HEK293T (cell line): ENCODE results near the gene PPT2.

Experiments
- CTCF ChIA-PET: fragments of 350-600 bp; formaldehyde crosslinking; extraction: SDS; loops from one replicate; lab custom pipeline; 2021; ENCODE audit warnings: antibody characterized with exemption, inconsistent platforms; lab: Yijun Ruan, JAX
- POLR2A ChIA-PET: fragments of 350-600 bp; formaldehyde crosslinking; extraction: SDS; loops from one replicate; lab custom pipeline; 2020; ENCODE audit warnings: antibody characterized with exemption, inconsistent platforms; lab: Yijun Ruan, JAX
- DNase-seq: peaks from one replicate; pipeline ENCODE4 v3.0.0; 2012; ENCODE audit warnings: mixed read lengths; ENCODE audit errors: extremely low spot score
- ARNT ChIP-seq: fragments of 450-650 bp; IDR thresholded peaks from 2 replicates; pipeline ENCODE4 v1.6.1; 2017; ENCODE audit warnings: mild to moderate bottlenecking
- BHLHE40 ChIP-seq: fragments of 450-650 bp; IDR thresholded peaks from 2 replicates; pipeline ENCODE4 v1.6.1; 2016; ENCODE audit warnings: mild to moderate bottlenecking, moderate library complexity, borderline replicate concordance
- CTBP1 ChIP-seq: fragments of 450-650 bp; IDR thresholded peaks from 2 replicates; pipeline ENCODE4 v1.6.1; 2016; ENCODE audit warnings: borderline replicate concordance
- ELF4 ChIP-seq: fragments of 450-650 bp; IDR thresholded peaks from 2 replicates; pipeline ENCODE4 v1.6.1; 2017; ENCODE audit warnings: antibody characterized with exemption
- FOXA1 ChIP-seq: fragments of 450-650 bp; IDR thresholded peaks from 2 replicates; pipeline ENCODE4 v1.6.1; 2016; ENCODE audit warnings: mild to moderate bottlenecking
- FOXK2 ChIP-seq: fragments of 450-650 bp; IDR thresholded peaks from 2 replicates; pipeline ENCODE4 v1.6.1; 2016; ENCODE audit warnings: mild to moderate bottlenecking
- FOXM1 ChIP-seq: fragments of 450-650 bp; IDR thresholded peaks from 2 replicates; pipeline ENCODE4 v1.6.1; 2017; ENCODE audit warnings: mild to moderate bottlenecking, borderline replicate concordance
- HDGF ChIP-seq: fragments of 450-650 bp; IDR thresholded peaks from 2 replicates; pipeline ENCODE4 v1.6.1; 2017; ENCODE audit warnings: antibody characterized with exemption, borderline replicate concordance
- L3MBTL2 ChIP-seq: fragments of 450-650 bp; conservative IDR thresholded peaks from 2 replicates; pipeline ENCODE4 v1.6.1; 2016; ENCODE audit warnings: mild to moderate bottlenecking
- LEF1 ChIP-seq: fragments of 450-650 bp; IDR thresholded peaks from 2 replicates; pipeline ENCODE4 v1.6.1; 2017; ENCODE audit warnings: mild to moderate bottlenecking, borderline replicate concordance
- NFRKB ChIP-seq: fragments of 450-650 bp; IDR thresholded peaks from 2 replicates; pipeline ENCODE4 v1.6.1; 2016; ENCODE audit warnings: mild to moderate bottlenecking, moderate library complexity
- PKNOX1 ChIP-seq: fragments of 450-650 bp; IDR thresholded peaks from 2 replicates; pipeline ENCODE4 v1.6.1; 2016
- SP1 ChIP-seq: fragments of 450-650 bp; IDR thresholded peaks from 2 replicates; pipeline ENCODE4 v1.6.1; 2017
- SUZ12 ChIP-seq: fragments of 450-650 bp; IDR thresholded peaks from 2 replicates; pipeline ENCODE4 v1.6.1; 2016; ENCODE audit warnings: mild to moderate bottlenecking
- TARDBP ChIP-seq: fragments of 450-650 bp; IDR thresholded peaks from 2 replicates; pipeline ENCODE4 v1.6.1; 2016
- ZNF384 ChIP-seq: fragments of 450-650 bp; IDR thresholded peaks from 2 replicates; pipeline ENCODE4 v1.6.1; 2016

Gene PPT2, protein sequence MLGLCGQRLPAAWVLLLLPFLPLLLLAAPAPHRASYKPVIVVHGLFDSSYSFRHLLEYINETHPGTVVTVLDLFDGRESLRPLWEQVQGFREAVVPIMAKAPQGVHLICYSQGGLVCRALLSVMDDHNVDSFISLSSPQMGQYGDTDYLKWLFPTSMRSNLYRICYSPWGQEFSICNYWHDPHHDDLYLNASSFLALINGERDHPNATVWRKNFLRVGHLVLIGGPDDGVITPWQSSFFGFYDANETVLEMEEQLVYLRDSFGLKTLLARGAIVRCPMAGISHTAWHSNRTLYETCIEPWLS

DNA sequence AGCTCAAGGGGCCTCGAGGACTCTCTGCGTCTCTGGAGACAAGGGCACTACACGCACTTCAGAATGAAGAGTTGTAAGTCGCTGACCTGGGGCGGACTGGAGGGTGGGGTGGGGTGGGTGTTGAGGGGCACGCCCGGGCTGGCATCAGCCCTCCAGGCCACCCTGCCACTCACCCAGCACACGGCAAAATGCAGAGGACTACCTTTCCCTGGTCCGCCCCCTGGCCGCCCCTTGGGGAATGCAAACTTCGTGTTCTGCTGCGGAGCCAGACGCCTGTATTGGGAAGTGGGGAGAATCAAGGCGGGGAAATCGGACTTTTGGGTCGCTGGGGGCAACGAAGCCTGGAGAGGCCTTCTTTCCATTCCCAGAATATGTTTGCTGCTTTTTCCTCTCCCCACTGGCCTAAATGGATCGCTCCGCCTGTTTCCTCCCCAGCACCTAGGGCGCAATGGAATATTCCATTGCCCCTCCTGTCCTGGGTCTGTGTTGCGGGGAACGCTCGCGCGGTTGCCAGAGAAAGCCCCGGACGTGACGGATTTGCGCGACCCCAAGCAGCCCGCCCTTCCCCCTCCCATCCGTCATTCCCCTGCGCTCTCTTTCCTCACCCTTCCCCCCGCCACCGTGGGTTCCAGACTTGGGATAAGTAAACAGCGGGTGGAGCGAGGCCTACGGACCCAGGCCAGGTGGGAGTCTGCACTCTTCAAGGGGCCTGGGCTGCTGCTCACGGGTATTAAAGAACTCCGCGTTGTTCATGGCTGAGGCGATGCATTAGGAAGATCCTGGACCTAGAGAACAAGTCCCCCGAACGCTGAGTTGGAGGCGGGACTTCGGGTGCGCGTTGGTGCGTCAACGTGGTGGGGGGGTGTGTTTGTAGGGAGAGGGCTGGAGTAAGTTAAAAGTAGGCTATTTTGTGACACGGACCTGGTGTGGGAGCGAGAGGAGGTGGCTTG lies at the start of gene PPT2:
PPT2 (plus strand) TSS at position 578 of the 950 bp plus-strand sequence. CDS start 454 bp downstream, outside the sequence.
- DNase-seq = peak; percentile 90
- CTCF ChIA-PET = no interaction called here
- POLR2A ChIA-PET = interaction anchor here (0.7 to 2.2 kb wide), 11 partner anchors 18 to 347 kb away, joined by 3 to 57 read pairs (median 4); partner anchors contain the start of genes AGPAT1, ATF6B, FKBPL and LSM2
- TF ChIP-seq TARDBP (no peak), SUZ12 (no peak), FOXM1 (no peak), SP1 (no peak), ARNT (peak; percentile 41; the same call in 1 of the 2 replicates), ELF4 (no peak), FOXK2 (peak; percentile 86), NFRKB (no peak), L3MBTL2 (no peak), FOXA1 (no peak), CTBP1 (no peak), PKNOX1 (peak; percentile 55), BHLHE40 (peak; percentile 59; the same call in 1 of the 2 replicates)

DNA sequence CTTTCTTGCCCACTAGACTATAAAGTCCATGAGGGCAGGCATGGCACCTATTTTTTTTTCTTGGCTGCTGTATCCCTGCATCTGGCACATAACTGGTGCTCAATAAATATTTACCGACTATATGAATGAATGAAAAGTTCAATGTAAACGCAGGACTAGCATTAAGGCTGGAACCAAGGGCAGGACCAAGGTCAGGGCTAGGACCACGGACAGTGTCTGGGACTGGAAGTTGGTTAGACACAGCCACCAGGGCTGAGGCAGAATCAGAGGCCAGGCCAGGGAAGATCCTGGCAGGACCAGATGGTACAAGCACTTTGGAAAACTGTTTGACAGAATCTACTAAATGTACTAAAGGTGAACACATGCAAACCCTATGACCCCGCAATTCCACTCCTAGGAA lies 48.5 kb upstream of the PPT2 start:
- TF ChIP-seq FOXA1 = no peak
- no peak for TF ChIP-seq LEF1
- TF ChIP-seq L3MBTL2 = no peak
- no peak for TF ChIP-seq CTBP1
- TF ChIP-seq FOXM1 = no peak
- TF ChIP-seq TARDBP = no peak
- TF ChIP-seq ELF4 = no peak
- no peak for TF ChIP-seq ARNT
- CTCF ChIA-PET = no interaction called here
- DNase-seq = no peak
- POLR2A ChIA-PET = no interaction called here

DNA sequence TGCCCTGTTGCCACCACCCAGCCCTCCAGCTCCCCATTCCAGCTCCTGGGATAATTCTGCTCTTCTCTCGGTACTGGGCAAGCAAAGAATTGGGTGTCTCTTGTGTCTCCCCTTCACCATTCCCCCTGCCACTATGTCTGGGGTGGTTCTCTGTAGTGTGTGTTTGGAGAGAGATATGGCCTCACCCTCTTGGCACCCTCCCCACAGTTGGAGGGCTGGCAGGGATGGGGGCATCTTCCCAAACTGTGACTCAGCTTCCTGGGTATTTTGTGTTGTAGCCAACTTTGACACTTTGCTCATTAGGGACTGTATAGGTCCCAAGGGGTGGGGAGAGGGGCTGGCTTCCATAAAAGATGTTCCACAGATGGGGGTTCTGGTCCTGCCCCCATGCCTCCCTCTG lies 46.5 kb upstream of the PPT2 start:
- CTCF ChIA-PET = interaction anchor here (0.9 to 1.0 kb wide), 2 partner anchors 10 to 19 kb away, joined by 4 read pairs; no protein-coding TSS in a partner anchor
- POLR2A ChIA-PET = no interaction called here
- TF ChIP-seq FOXA1 = no peak
- no peak for TF ChIP-seq ZNF384
- no peak for TF ChIP-seq BHLHE40
- no peak for TF ChIP-seq SUZ12
- TF ChIP-seq FOXK2 = no peak
- TF ChIP-seq SP1 = no peak
- TF ChIP-seq ARNT = no peak
- TF ChIP-seq CTBP1 = no peak
- no peak for TF ChIP-seq LEF1
- no peak for TF ChIP-seq L3MBTL2
- TF ChIP-seq NFRKB = no peak
- no peak for TF ChIP-seq TARDBP
- TF ChIP-seq ELF4 = no peak
- TF ChIP-seq FOXM1 = no peak
- TF ChIP-seq PKNOX1 = no peak
- no peak for DNase-seq

DNA sequence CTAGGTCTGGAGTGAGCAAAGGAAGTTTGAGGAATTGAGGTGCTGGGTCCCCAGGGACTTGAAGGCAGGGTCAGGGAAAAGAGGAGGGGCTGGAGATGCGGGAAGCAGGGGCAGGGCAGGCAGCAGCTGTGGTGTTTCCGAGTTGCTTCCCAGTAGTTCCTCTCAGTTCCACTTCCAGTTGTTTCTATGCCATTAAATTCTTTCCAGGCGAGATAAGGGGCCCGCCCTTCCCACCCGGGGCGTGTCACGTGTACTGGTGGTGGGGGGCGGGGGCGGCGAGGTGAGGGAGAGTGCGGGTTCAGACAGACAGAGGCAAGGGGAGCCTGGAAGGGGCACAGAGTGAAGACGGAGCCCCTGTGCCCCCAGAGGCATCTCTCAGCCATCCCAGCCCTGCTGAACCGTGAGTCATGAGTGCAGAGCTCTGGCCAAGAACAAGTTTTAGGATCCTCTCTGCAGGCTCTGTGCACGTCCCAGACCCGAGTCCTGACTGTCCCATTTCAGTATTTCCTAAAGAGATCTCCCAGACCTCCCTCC lies 45.8 kb upstream of the PPT2 start:
- TF ChIP-seq SUZ12 (no peak), L3MBTL2 (no peak), BHLHE40 (no peak), PKNOX1 (no peak), SP1 (no peak), CTBP1 (no peak), LEF1 (no peak), TARDBP (no peak), HDGF (no peak), NFRKB (no peak), ARNT (no peak), FOXA1 (no peak), FOXK2 (no peak)
- ChIA-PET POLR2A (no interaction called here), CTCF (interaction anchor here (2.6 kb wide), 1 partner anchor 10 kb away, joined by 14 read pairs; no protein-coding TSS in a partner anchor)
- peak; percentile 31 for DNase-seq

DNA sequence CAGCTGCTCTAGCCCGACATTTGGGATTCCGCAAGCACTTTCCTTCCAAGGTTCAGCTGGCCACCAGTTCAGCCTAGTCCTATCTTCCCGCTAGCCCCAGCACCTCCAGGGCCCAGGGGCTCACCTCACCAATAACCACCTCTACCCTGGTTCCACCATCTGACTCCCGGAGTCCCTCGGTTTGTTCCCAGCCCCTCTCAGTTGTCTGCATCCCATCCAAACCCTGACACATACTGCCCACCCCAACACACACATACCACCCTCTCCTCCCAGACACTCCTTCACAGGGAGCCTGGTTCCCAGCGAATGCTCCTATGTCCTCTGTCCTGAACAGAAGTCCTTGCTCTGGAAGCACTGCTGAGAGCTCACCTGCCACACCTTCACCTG lies 45.2 kb upstream of the PPT2 start:
- no peak for DNase-seq
- ChIA-PET POLR2A (no interaction called here), CTCF (interaction anchor here (2.6 kb wide), 1 partner anchor 10 kb away, joined by 14 read pairs; no protein-coding TSS in a partner anchor)

More for the DNA sequence above, 45.2 kb upstream of the PPT2 start:
- TF ChIP-seq TARDBP (no peak), SP1 (no peak), LEF1 (no peak), HDGF (no peak), NFRKB (no peak), CTBP1 (no peak), BHLHE40 (no peak), SUZ12 (no peak), FOXM1 (no peak), L3MBTL2 (no peak), FOXA1 (no peak), ZNF384 (no peak), PKNOX1 (no peak), FOXK2 (no peak), ARNT (no peak), ELF4 (no peak)
